Measurements from ENCODE around the gene KCTD7.
"Not testable (repeated sequence)": the region's sequence is repeated elsewhere in the genome, so short reads cannot be mapped to it uniquely, and the experiment has no call there.

The KCTD7 gene

GRCh38 chr7:66682350-66683093, 53.8 kb downstream of the KCTD7 start:
- no peak for DNase-seq

- not testable (repeated sequence) for DNase-seq
Measured at GRCh38 chr7:66683094-66683769, 54.6 kb downstream of the KCTD7 start.

DNA sequence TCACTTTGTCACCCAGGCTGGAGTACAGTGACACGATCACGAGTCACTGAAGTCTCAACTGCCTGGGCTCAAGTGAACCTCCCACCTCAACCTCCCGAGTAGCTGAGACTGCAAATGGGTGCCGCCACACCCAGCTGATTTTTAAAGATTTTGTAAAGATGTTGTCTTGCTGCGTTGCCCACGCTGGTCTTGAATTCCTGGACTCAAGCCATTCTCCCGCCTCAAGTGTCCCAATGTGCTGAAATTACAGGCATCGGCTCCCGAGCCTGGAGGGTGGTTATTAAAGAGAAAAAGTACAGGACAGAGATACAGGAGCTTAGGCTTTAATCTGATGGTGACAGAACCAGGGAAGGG, 55.1 kb downstream of the KCTD7 start:
- DNase-seq, result no peak

- DNase-seq, result not testable (repeated sequence)
Measured at GRCh38 chr7:66685663-66686062, 57.0 kb downstream of the KCTD7 start.

- DNase-seq, result no peak
Measured at GRCh38 chr7:66687186-66687585, 58.5 kb downstream of the KCTD7 start.

DNA sequence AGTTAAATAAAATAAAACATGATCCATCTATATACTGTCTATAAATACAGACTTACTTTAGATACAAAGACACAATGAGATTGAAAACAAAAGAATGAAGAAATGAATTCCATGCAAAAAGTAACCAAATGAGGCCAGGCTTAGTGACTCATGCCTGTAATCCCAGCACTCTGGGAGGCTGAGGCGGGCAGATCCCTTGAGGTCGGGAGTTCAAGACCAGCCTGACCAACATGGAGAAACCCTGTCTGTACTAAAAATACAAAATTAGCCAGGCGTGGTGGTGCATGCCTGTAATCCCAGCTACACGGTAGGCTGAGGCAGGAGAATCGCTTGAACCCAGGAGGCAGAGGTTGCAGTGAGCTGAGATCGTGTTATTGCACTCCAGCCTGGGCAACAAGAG, 59.0 kb downstream of the KCTD7 start:
- not testable (repeated sequence) for DNase-seq

DNA sequence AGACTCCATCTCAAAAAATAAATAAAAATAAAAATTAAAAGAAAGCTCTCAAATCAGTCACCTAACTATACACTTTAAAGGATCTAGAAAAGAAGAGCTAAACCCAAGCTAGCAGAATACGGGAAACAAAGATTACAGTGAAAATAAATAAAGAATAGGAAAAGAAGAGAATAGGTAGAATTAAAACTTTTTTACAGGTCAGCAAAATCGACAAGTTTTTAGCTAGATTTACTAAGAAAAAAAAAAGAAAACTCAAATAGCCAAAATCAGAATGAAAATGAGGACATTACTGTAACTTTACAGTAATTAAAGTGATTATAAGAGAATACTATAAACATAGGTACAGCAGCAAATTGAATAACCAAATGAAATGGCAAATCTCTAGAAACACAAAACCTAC, 60.4 kb downstream of the KCTD7 start:
- DNase-seq, result no peak

DNA sequence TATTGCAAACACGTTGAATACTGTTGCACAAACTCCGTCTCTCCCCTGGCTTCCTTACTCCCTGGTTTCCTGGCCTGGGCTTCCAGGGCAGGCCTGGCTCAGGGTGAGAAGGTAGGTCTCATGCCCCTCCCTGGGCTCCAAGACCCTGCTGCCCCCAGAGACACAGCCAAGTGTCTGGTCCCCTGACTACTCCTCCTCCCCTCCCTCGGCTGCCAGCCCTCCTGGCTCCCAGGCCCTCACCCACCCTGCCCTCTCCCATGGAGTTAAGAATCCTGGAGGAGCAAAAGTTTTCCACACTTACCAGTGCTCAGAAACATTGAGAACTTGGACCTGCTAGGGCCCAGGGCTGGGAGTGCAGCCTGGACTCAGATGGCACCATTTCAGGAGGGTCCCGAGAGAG, 64.7 kb downstream of the KCTD7 start:
- no peak for DNase-seq
